Vagina (tissue), 2 donors: Measurements from ENCODE around the gene CDS2. TPM values are rescaled to one million over a fixed set of nuclear protein-coding genes. Genes with fewer than 3 reads are reported as not detected.

Experiments
- DNase-seq, 2 donors: peaks; one replicate each; pipeline ENCODE4 v3.0.0-alpha.2; 2017; ENCODE audit errors: extremely low spot score in 2 of 2
- H3K27ac ChIP-seq: fragments of 200-600 bp; sonication (generic); one replicate; pipeline ENCODE4 v1.5.1; 2019
- H3K27me3 ChIP-seq: fragments of 200-600 bp; sonication (generic); one replicate; pipeline ENCODE4 v1.5.1; 2019
- H3K36me3 ChIP-seq, 2 donors: fragments of 200-600 bp; sonication (generic); one replicate each; pipeline ENCODE4 v1.5.1; 2017 to 2019
- H3K4me1 ChIP-seq: fragments of 200-600 bp; sonication (generic); one replicate; pipeline ENCODE4 v1.5.1; 2019
- H3K4me3 ChIP-seq, 2 donors: fragments of 200-600 bp; sonication (generic); 1 replicate in 1 of 2; 2 replicates in 1 of 2; pipeline ENCODE4 v1.5.1; 2016 to 2019
- H3K9me3 ChIP-seq: fragments of 200-600 bp; sonication (generic); one replicate; pipeline ENCODE4 v1.5.1; 2019
- CTCF ChIP-seq, 3 experiments: fragments of 450-650 bp in 2 of 3; fragments of 200-600 bp in 1 of 3; sonication (generic) in 1 of 3; IDR thresholded peaks; one replicate each; pipeline ENCODE4 v1.5.1; 2017 to 2019; ENCODE audit warnings: antibody characterized with exemption in 3 of 3, mild to moderate bottlenecking in 2 of 3, moderate library complexity in 2 of 3
- POLR2A ChIP-seq, 2 donors: fragments of 450-650 bp; IDR thresholded peaks; one replicate each; pipeline ENCODE4 v1.6.1; 2017; ENCODE audit warnings: antibody characterized with exemption in 2 of 2, mild to moderate bottlenecking in 2 of 2, moderate library complexity in 2 of 2
- POLR2AphosphoS5 ChIP-seq, 2 donors: sonication (generic); formaldehyde crosslinking; IDR thresholded peaks; one replicate each; pipeline ENCODE4 v1.9.0; 2017; ENCODE audit warnings: antibody characterized with exemption in 2 of 2, mild to moderate bottlenecking in 2 of 2, low read depth in 1 of 2; ENCODE audit not compliant: insufficient read depth in 1 of 2
- intact Hi-C: fragments of 100-400 bp; cut with DNase I; formaldehyde crosslinking; loops from one replicate; pipeline ENCODE4 v1.15.1; 2023
- total RNA-seq: library from RNA; depleted of rRNA; stranded (reverse); fragments of >200 nt; gene quantifications from one replicate; pipeline ENCODE4 v1.2.3, GENCODE V29; 2016

The CDS2 gene
- total RNA-seq, 1 donor from 2014 or later: 24.8 TPM

GRCh38 chr20:5127859-5128424 lies 1.1 kb downstream of the CDS2 start:
- peak overlapping the region; percentile 98 for H3K27ac ChIP-seq
- intact Hi-C loops: loop anchor here (2.0 kb wide), 1 partner anchor 65 kb away; no protein-coding TSS in a partner anchor
- no peaks in the 10 kb centered on the region for H3K9me3 ChIP-seq
- no peak for DNase-seq
- no peaks in the 10 kb centered on the region for H3K36me3 ChIP-seq
- no peaks in the 10 kb centered on the region for H3K27me3 ChIP-seq
- H3K4me1 ChIP-seq: peaks cover 47% of the 10 kb centered on the region
- TF ChIP-seq CTCF (IDR thresholded peaks at IDR 0.05) (no peak), POLR2AphosphoS5 (IDR thresholded peaks at IDR 0.05; ENCODE audit: insufficient read depth in 1 of 2, low read depth in 1 of 2) (no peak)
- H3K4me3 ChIP-seq: peak overlapping the region; percentile 95 to 96

- Histone ChIP-seq H3K36me3 (no peaks in the 10 kb centered on the region), H3K9me3 (no peaks in the 10 kb centered on the region), H3K27ac (no peak overlapping the region), H3K4me1 (peaks cover 57% of the 10 kb centered on the region), H3K4me3 (no peak overlapping the region), H3K27me3 (no peaks in the 10 kb centered on the region)
- no peak for DNase-seq
- intact Hi-C loops: no loop called here
- TF ChIP-seq POLR2AphosphoS5 (IDR thresholded peaks at IDR 0.05; ENCODE audit: insufficient read depth in 1 of 2, low read depth in 1 of 2) (no peak), POLR2A (IDR thresholded peaks at IDR 0.05) (no peak), CTCF (IDR thresholded peaks at IDR 0.05) (no peak)
Measured at GRCh38 chr20:5128886-5129285, 2.1 kb downstream of the CDS2 start.

GRCh38 chr20:5131502-5131901 lies 4.7 kb downstream of the CDS2 start:
- H3K36me3 ChIP-seq: peaks cover 0 to 3% of the 10 kb centered on the region in 2 donors
- intact Hi-C loops: no loop called here
- H3K27ac ChIP-seq: no peak overlapping the region
- H3K9me3 ChIP-seq: no peaks in the 10 kb centered on the region
- H3K27me3 ChIP-seq: no peaks in the 10 kb centered on the region
- no peak overlapping the region for H3K4me3 ChIP-seq
- no peak for DNase-seq
- peaks cover 77% of the 10 kb centered on the region for H3K4me1 ChIP-seq
- TF ChIP-seq POLR2A (IDR thresholded peaks at IDR 0.05) (no peak), CTCF (IDR thresholded peaks at IDR 0.05) (no peak), POLR2AphosphoS5 (IDR thresholded peaks at IDR 0.05; ENCODE audit: insufficient read depth in 1 of 2, low read depth in 1 of 2) (no peak)

- no peak overlapping the region for H3K4me3 ChIP-seq
- no peak overlapping the region for H3K27ac ChIP-seq
- no peak for TF ChIP-seq POLR2AphosphoS5 (IDR thresholded peaks at IDR 0.05; ENCODE audit: insufficient read depth in 1 of 2, low read depth in 1 of 2)
- no peak for TF ChIP-seq POLR2A (IDR thresholded peaks at IDR 0.05)
- no peak for TF ChIP-seq CTCF (IDR thresholded peaks at IDR 0.05)
- peaks cover 0 to 3% of the 10 kb centered on the region in 2 donors for H3K36me3 ChIP-seq
- no peaks in the 10 kb centered on the region for H3K9me3 ChIP-seq
- H3K4me1 ChIP-seq: peaks cover 66% of the 10 kb centered on the region
- intact Hi-C loops: no loop called here
- DNase-seq: no peak
- H3K27me3 ChIP-seq: no peaks in the 10 kb centered on the region
Measured at GRCh38 chr20:5133998-5134397, 7.2 kb downstream of the CDS2 start.

- TF ChIP-seq POLR2AphosphoS5 (IDR thresholded peaks at IDR 0.05; ENCODE audit: insufficient read depth in 1 of 2, low read depth in 1 of 2) (no peak), POLR2A (IDR thresholded peaks at IDR 0.05) (no peak), CTCF (IDR thresholded peaks at IDR 0.05) (no peak)
- Histone ChIP-seq H3K27me3 (no peaks in the 10 kb centered on the region), H3K27ac (no peak overlapping the region), H3K9me3 (no peaks in the 10 kb centered on the region), H3K4me3 (no peak overlapping the region), H3K4me1 (peaks cover 61% of the 10 kb centered on the region), H3K36me3 (peaks cover 0 to 3% of the 10 kb centered on the region in 2 donors)
- intact Hi-C loops: no loop called here
- no peak for DNase-seq
Measured at GRCh38 chr20:5135363-5136012, 8.7 kb downstream of the CDS2 start.
